Stimulated activated naive B cell treated with anti-CD40 and anti-IgM and Interleukin-4, amounts not matched to agents 10 μg/mL and 1 μg/mL and 100 μg/mL, for 72 hours (primary cell): Measurements from ENCODE around the gene CERK.

Experiments
- ATAC-seq, 2 donors: fragments of 150-1000 bp; cut with Tn5 transposase; replicated peaks; 2 replicates each; pipeline ENCODE4 v1.10.0; 2021; ENCODE audit warnings: moderate library complexity in 1 of 2
- DNase-seq: peaks from one replicate; pipeline ENCODE4 v3.0.0; 2021
- H3K27ac Mint-ChIP-seq: one replicate; pipeline ENCODE4 v1.8.0; 2022; ENCODE audit warnings: mild to moderate bottlenecking, mixed read lengths
- H3K27me3 Mint-ChIP-seq, 2 donors: one replicate each; pipeline ENCODE4 v1.8.0; 2022; ENCODE audit warnings: mixed read lengths in 2 of 2
- H3K36me3 Mint-ChIP-seq, 2 donors: one replicate each; pipeline ENCODE4 v1.8.0; 2022; ENCODE audit warnings: mixed read lengths in 2 of 2, mild to moderate bottlenecking in 1 of 2
- H3K4me1 Mint-ChIP-seq, 2 donors: one replicate each; pipeline ENCODE4 v1.8.0; 2022; ENCODE audit warnings: mixed read lengths in 2 of 2, mild to moderate bottlenecking in 1 of 2
- H3K4me3 Mint-ChIP-seq, 2 donors: one replicate each; pipeline ENCODE4 v1.8.0; 2022; ENCODE audit warnings: mild to moderate bottlenecking in 2 of 2, mixed read lengths in 2 of 2, moderate library complexity in 1 of 2
- H3K9me3 Mint-ChIP-seq, 2 donors: one replicate each; pipeline ENCODE4 v1.8.0; 2022; ENCODE audit warnings: mixed read lengths in 2 of 2, mild to moderate bottlenecking in 1 of 2

The CERK gene

GRCh38 chr22:46663001-46663400 is 75.1 kb downstream of the CERK start:
- ATAC-seq = no peak
- H3K4me3 Mint-ChIP-seq = no peak overlapping the region
- H3K27me3 Mint-ChIP-seq = no peaks in the 10 kb centered on the region
- no peak overlapping the region for H3K27ac Mint-ChIP-seq
- DNase-seq = no peak
- peaks cover 36 to 62% of the 10 kb centered on the region in 2 donors for H3K36me3 Mint-ChIP-seq
- H3K4me1 Mint-ChIP-seq = peaks cover 10 to 21% of the 10 kb centered on the region in 2 donors
- no peaks in the 10 kb centered on the region for H3K9me3 Mint-ChIP-seq

GRCh38 chr22:46662226-46662625 is 75.8 kb downstream of the CERK start:
- Mint-ChIP-seq H3K27me3 (no peaks in the 10 kb centered on the region), H3K4me3 (no peak overlapping the region), H3K27ac (no peak overlapping the region), H3K36me3 (peaks cover 32 to 62% of the 10 kb centered on the region in 2 donors), H3K9me3 (no peaks in the 10 kb centered on the region), H3K4me1 (peaks cover 15 to 23% of the 10 kb centered on the region in 2 donors)
- no peak for ATAC-seq
- no peak for DNase-seq

- Mint-ChIP-seq H3K9me3 (no peaks in the 10 kb centered on the region), H3K36me3 (peaks cover 34 to 59% of the 10 kb centered on the region in 2 donors), H3K27ac (no peak overlapping the region), H3K4me1 (peaks cover 22 to 31% of the 10 kb centered on the region in 2 donors), H3K4me3 (no peak overlapping the region), H3K27me3 (no peaks in the 10 kb centered on the region)
- ATAC-seq (peak in 1 of 2 donors; percentile 33), DNase-seq (no peak)
These were observed 76.7 kb downstream of the CERK start for GRCh38 chr22:46661221-46661851.

GRCh38 chr22:46660604-46661201 is 77.3 kb downstream of the CERK start:
- H3K27me3 Mint-ChIP-seq = no peaks in the 10 kb centered on the region
- peaks cover 22 to 31% of the 10 kb centered on the region in 2 donors for H3K4me1 Mint-ChIP-seq
- no peak overlapping the region for H3K4me3 Mint-ChIP-seq
- DNase-seq = no peak
- H3K36me3 Mint-ChIP-seq = peaks cover 28 to 53% of the 10 kb centered on the region in 2 donors
- peak overlapping the region; percentile 31 for H3K27ac Mint-ChIP-seq
- no peak for ATAC-seq
- no peaks in the 10 kb centered on the region for H3K9me3 Mint-ChIP-seq

GRCh38 chr22:46659791-46660186 is 78.3 kb downstream of the CERK start:
- no peaks in the 10 kb centered on the region for H3K27me3 Mint-ChIP-seq
- ATAC-seq = no peak
- DNase-seq = no peak
- H3K36me3 Mint-ChIP-seq = peaks cover 21 to 48% of the 10 kb centered on the region in 2 donors
- no peak overlapping the region for H3K4me3 Mint-ChIP-seq
- no peak overlapping the region for H3K27ac Mint-ChIP-seq
- H3K4me1 Mint-ChIP-seq = peaks cover 22 to 32% of the 10 kb centered on the region in 2 donors
- H3K9me3 Mint-ChIP-seq = no peaks in the 10 kb centered on the region

GRCh38 chr22:46659059-46659790 is 78.8 kb downstream of the CERK start:
- peak overlapping the region in 1 of 2 donors; percentile 8 for H3K4me3 Mint-ChIP-seq
- peaks cover 25 to 37% of the 10 kb centered on the region in 2 donors for H3K4me1 Mint-ChIP-seq
- H3K9me3 Mint-ChIP-seq = no peaks in the 10 kb centered on the region
- no peak for ATAC-seq
- no peak for DNase-seq
- peaks cover 16 to 51% of the 10 kb centered on the region in 2 donors for H3K36me3 Mint-ChIP-seq
- no peak overlapping the region for H3K27ac Mint-ChIP-seq
- H3K27me3 Mint-ChIP-seq = no peaks in the 10 kb centered on the region

- Mint-ChIP-seq H3K4me1 (peaks cover 31 to 47% of the 10 kb centered on the region in 2 donors), H3K4me3 (no peak overlapping the region), H3K27me3 (no peaks in the 10 kb centered on the region), H3K9me3 (no peaks in the 10 kb centered on the region), H3K36me3 (peaks cover 16 to 51% of the 10 kb centered on the region in 2 donors), H3K27ac (no peak overlapping the region)
- DNase-seq (no peak), ATAC-seq (no peak)
These were observed 79.8 kb downstream of the CERK start for GRCh38 chr22:46657996-46658947.

- H3K4me3 Mint-ChIP-seq = no peak overlapping the region
- no peaks in the 10 kb centered on the region for H3K27me3 Mint-ChIP-seq
- ATAC-seq (no peak), DNase-seq (no peak)
- H3K36me3 Mint-ChIP-seq = peaks cover 22 to 56% of the 10 kb centered on the region in 2 donors
- peaks cover 37 to 54% of the 10 kb centered on the region in 2 donors for H3K4me1 Mint-ChIP-seq
- H3K9me3 Mint-ChIP-seq = no peaks in the 10 kb centered on the region
- H3K27ac Mint-ChIP-seq = peak overlapping the region; percentile 80
These were observed 80.4 kb downstream of the CERK start for GRCh38 chr22:46657655-46657953.

- Mint-ChIP-seq H3K4me3 (no peak overlapping the region), H3K9me3 (no peaks in the 10 kb centered on the region), H3K4me1 (peaks cover 41 to 59% of the 10 kb centered on the region in 2 donors), H3K27ac (peak overlapping the region; percentile 80), H3K27me3 (no peaks in the 10 kb centered on the region), H3K36me3 (peaks cover 24 to 56% of the 10 kb centered on the region in 2 donors)
- ATAC-seq = no peak
- DNase-seq = no peak
These were observed 81.0 kb downstream of the CERK start for GRCh38 chr22:46656856-46657654.

GRCh38 chr22:46655861-46656608 is 82.0 kb downstream of the CERK start:
- Mint-ChIP-seq H3K4me1 (peaks cover 50 to 65% of the 10 kb centered on the region in 2 donors), H3K27ac (peak overlapping the region; percentile 54), H3K36me3 (peaks cover 31 to 63% of the 10 kb centered on the region in 2 donors), H3K9me3 (no peaks in the 10 kb centered on the region), H3K27me3 (no peaks in the 10 kb centered on the region), H3K4me3 (no peak overlapping the region)
- DNase-seq (no peak), ATAC-seq (no peak)

GRCh38 chr22:46654927-46655595 is 83.0 kb downstream of the CERK start:
- no peak overlapping the region for H3K4me3 Mint-ChIP-seq
- H3K36me3 Mint-ChIP-seq = peaks cover 31 to 61% of the 10 kb centered on the region in 2 donors
- H3K27me3 Mint-ChIP-seq = no peaks in the 10 kb centered on the region
- H3K9me3 Mint-ChIP-seq = no peaks in the 10 kb centered on the region
- DNase-seq (no peak), ATAC-seq (no peak)
- H3K4me1 Mint-ChIP-seq = peaks cover 54 to 65% of the 10 kb centered on the region in 2 donors
- peak overlapping the region; percentile 43 for H3K27ac Mint-ChIP-seq

- no peak overlapping the region for H3K4me3 Mint-ChIP-seq
- no peaks in the 10 kb centered on the region for H3K9me3 Mint-ChIP-seq
- H3K4me1 Mint-ChIP-seq = peaks cover 58 to 68% of the 10 kb centered on the region in 2 donors
- no peaks in the 10 kb centered on the region for H3K27me3 Mint-ChIP-seq
- DNase-seq (no peak), ATAC-seq (no peak)
- peak overlapping the region; percentile 43 for H3K27ac Mint-ChIP-seq
- peaks cover 35 to 64% of the 10 kb centered on the region in 2 donors for H3K36me3 Mint-ChIP-seq
These were observed 83.6 kb downstream of the CERK start for GRCh38 chr22:46654426-46654825.
